Measurements from ENCODE around the gene NUP210L.

DNA sequence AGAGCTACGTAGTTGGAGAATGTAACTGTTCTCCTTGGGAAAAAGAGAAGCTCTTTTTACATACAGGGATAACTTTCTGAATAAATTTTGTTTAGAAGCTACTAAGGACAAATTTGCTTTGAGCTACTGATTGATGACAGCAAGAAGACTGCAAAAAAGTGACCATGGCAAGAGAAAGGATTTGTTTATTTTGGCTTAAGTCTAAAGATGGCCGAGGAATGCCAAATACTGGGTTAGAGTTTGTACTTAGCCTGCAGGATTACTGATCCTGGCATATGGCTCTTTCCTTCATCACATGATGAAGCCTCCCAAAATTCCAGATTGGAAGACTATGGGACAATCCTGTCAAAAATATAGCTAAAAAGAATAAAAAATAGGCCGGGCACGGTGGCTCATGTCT is 135.6 kb downstream of the NUP210L start:
- TF ChIP-seq GATA2 (IDR thresholded peaks at IDR 0.05; ENCODE audit: low read depth, low read length) = no peak
- TF ChIP-seq GATA3 (IDR thresholded peaks at IDR 0.05; ENCODE audit: low read depth, low read length) = no peak
